ENCODE results near the gene CAMK1D. TPM values are rescaled to one million over a fixed set of nuclear protein-coding genes. Genes with fewer than 3 reads are reported as not detected.
"Not testable (repeated sequence)": the region's sequence is repeated elsewhere in the genome, so short reads cannot be mapped to it uniquely, and the experiment has no call there.

Gene CAMK1D
- total RNA-seq, 1 experiment from 2014 or later = 11.0 TPM

- in situ Hi-C loops (cut with HindIII; ENCODE audit: low pct_unique_long_range_greater_than_20kb, low sequenced_read_pairs) = no loop called here
- no peak for DNase-seq (ENCODE audit: low read depth)
Measured at GRCh38 chr10:12414278-12414989, 65.1 kb downstream of the CAMK1D start.

GRCh38 chr10:12416344-12417050, 67.2 kb downstream of the CAMK1D start:
- no peak for DNase-seq (ENCODE audit: low read depth)
- in situ Hi-C loops (cut with HindIII; ENCODE audit: low pct_unique_long_range_greater_than_20kb, low sequenced_read_pairs) = no loop called here

- DNase-seq (ENCODE audit: low read depth) = no peak
- in situ Hi-C loops (cut with HindIII; ENCODE audit: low pct_unique_long_range_greater_than_20kb, low sequenced_read_pairs) = no loop called here
Measured at GRCh38 chr10:12417331-12417730, 68.0 kb downstream of the CAMK1D start.

GRCh38 chr10:12418000-12418399, 68.7 kb downstream of the CAMK1D start:
- in situ Hi-C loops (cut with HindIII; ENCODE audit: low pct_unique_long_range_greater_than_20kb, low sequenced_read_pairs) = no loop called here
- no peak for DNase-seq (ENCODE audit: low read depth)

- in situ Hi-C loops (cut with HindIII; ENCODE audit: low pct_unique_long_range_greater_than_20kb, low sequenced_read_pairs) = no loop called here
- no peak for DNase-seq (ENCODE audit: low read depth)
Measured at GRCh38 chr10:12418725-12419261, 69.4 kb downstream of the CAMK1D start.

GRCh38 chr10:12419262-12419847, 70.0 kb downstream of the CAMK1D start:
- in situ Hi-C loops (cut with HindIII; ENCODE audit: low pct_unique_long_range_greater_than_20kb, low sequenced_read_pairs) = no loop called here

GRCh38 chr10:12420530-12421120, 71.3 kb downstream of the CAMK1D start:
- DNase-seq (ENCODE audit: low read depth) = no peak
- in situ Hi-C loops (cut with HindIII; ENCODE audit: low pct_unique_long_range_greater_than_20kb, low sequenced_read_pairs) = no loop called here

More at GRCh38 chr10:12419262-12419847, 70.0 kb downstream of the CAMK1D start:
- DNase-seq (ENCODE audit: low read depth) = peak; percentile 92

GRCh38 chr10:12422189-12422588, 72.8 kb downstream of the CAMK1D start:
- no peak for DNase-seq (ENCODE audit: low read depth)

GRCh38 chr10:12423896-12424295, 74.5 kb downstream of the CAMK1D start:
- no peak for DNase-seq (ENCODE audit: low read depth)
- in situ Hi-C loops (cut with HindIII; ENCODE audit: low pct_unique_long_range_greater_than_20kb, low sequenced_read_pairs) = no loop called here

More at GRCh38 chr10:12422189-12422588, 72.8 kb downstream of the CAMK1D start:
- in situ Hi-C loops (cut with HindIII; ENCODE audit: low pct_unique_long_range_greater_than_20kb, low sequenced_read_pairs) = no loop called here

- in situ Hi-C loops (cut with HindIII; ENCODE audit: low pct_unique_long_range_greater_than_20kb, low sequenced_read_pairs) = no loop called here
- DNase-seq (ENCODE audit: low read depth) = no peak
Measured at GRCh38 chr10:12427276-12427675, 77.9 kb downstream of the CAMK1D start.

- in situ Hi-C loops (cut with HindIII; ENCODE audit: low pct_unique_long_range_greater_than_20kb, low sequenced_read_pairs) = no loop called here
- no peak for DNase-seq (ENCODE audit: low read depth)
Measured at GRCh38 chr10:12428447-12429135, 79.2 kb downstream of the CAMK1D start.

GRCh38 chr10:12430406-12430982, 81.1 kb downstream of the CAMK1D start:
- in situ Hi-C loops (cut with HindIII; ENCODE audit: low pct_unique_long_range_greater_than_20kb, low sequenced_read_pairs) = no loop called here
- DNase-seq (ENCODE audit: low read depth) = no peak

GRCh38 chr10:12431151-12432101, 82.1 kb downstream of the CAMK1D start:
- in situ Hi-C loops (cut with HindIII; ENCODE audit: low pct_unique_long_range_greater_than_20kb, low sequenced_read_pairs) = no loop called here
- no peak for DNase-seq (ENCODE audit: low read depth)

GRCh38 chr10:12432402-12433189, 83.2 kb downstream of the CAMK1D start:
- DNase-seq (ENCODE audit: low read depth) = no peak
- in situ Hi-C loops (cut with HindIII; ENCODE audit: low pct_unique_long_range_greater_than_20kb, low sequenced_read_pairs) = no loop called here

GRCh38 chr10:12434277-12434676, 84.9 kb downstream of the CAMK1D start:
- in situ Hi-C loops (cut with HindIII; ENCODE audit: low pct_unique_long_range_greater_than_20kb, low sequenced_read_pairs) = no loop called here
- no peak for DNase-seq (ENCODE audit: low read depth)

- DNase-seq (ENCODE audit: low read depth); in situ Hi-C loops (cut with HindIII; ENCODE audit: low pct_unique_long_range_greater_than_20kb, low sequenced_read_pairs): not testable (repeated sequence)
Measured at GRCh38 chr10:12434677-12435076, 85.3 kb downstream of the CAMK1D start.

All from Caki2 (cell line).